ENCODE data around the gene AUTS2.

GRCh38 chr7:69967689-69968450 is 369.6 kb downstream of the AUTS2 start:
- no peak for TF ChIP-seq POLR2AphosphoS5 (IDR thresholded peaks at IDR 0.05; ENCODE audit: low read depth)
- TF ChIP-seq CTCF (conservative IDR thresholded peaks at IDR 0.05; ENCODE audit: low read depth in 2 of 2) = no peak
- no peak for TF ChIP-seq EZH2 (IDR thresholded peaks at IDR 0.05; ENCODE audit: low read depth, unreplicated experiment)
- no peak for TF ChIP-seq ETS1 (IDR thresholded peaks at IDR 0.05)
- TF ChIP-seq NANOG (IDR thresholded peaks at IDR 0.05; ENCODE audit: borderline replicate concordance) = no peak
- TF ChIP-seq REST (IDR thresholded peaks at IDR 0.05; ENCODE audit: unreplicated experiment) = no peak
- TF ChIP-seq CREB1 (CRISPR knock-in tag; IDR thresholded peaks at IDR 0.05; ENCODE audit: low read depth) = no peak

Data from GM23338 (cell line).